HepG2 (cell line): ENCODE results near the gene L2HGDH. TPM values are rescaled to one million over a fixed set of nuclear protein-coding genes. Genes with fewer than 3 reads are reported as not detected.

Source experiments
- CCAR2 ChIP-seq: fragments of 200-400 bp; formaldehyde crosslinking; optimal IDR thresholded peaks from 2 replicates; pipeline ENCODE3; 2018; ENCODE audit warnings: low read depth, mild to moderate bottlenecking, low read length, moderate library complexity
- ETV5 ChIP-seq: IDR thresholded peaks from 2 replicates; pipeline ENCODE4 v1.6.1; 2018; ENCODE audit warnings: missing biosample characterization, missing genetic modification reagents, inconsistent platforms, borderline replicate concordance
- GABPB1 ChIP-seq: IDR thresholded peaks from 2 replicates; pipeline ENCODE4 v1.6.1; 2016; ENCODE audit warnings: mild to moderate bottlenecking, missing genetic modification reagents, moderate library complexity, missing compliant biosample characterization
- HDAC6 ChIP-seq: fragments of 200-600 bp; sonication (generic); IDR thresholded peaks from 2 replicates; pipeline ENCODE4 v1.7.0; 2017; ENCODE audit warnings: mild to moderate bottlenecking, antibody characterized with exemption, low read length, low read depth
- HMG20B ChIP-seq: conservative IDR thresholded peaks from 2 replicates; pipeline ENCODE4 v1.6.1; 2016; ENCODE audit warnings: missing genetic modification reagents, missing compliant biosample characterization
- MED1 ChIP-seq: sonication (generic); formaldehyde crosslinking; IDR thresholded peaks from 2 replicates; pipeline ENCODE4 v1.4.0; 2020; ENCODE audit warnings: missing genetic modification reagents
- MTF1 ChIP-seq: sonication (generic); formaldehyde crosslinking; IDR thresholded peaks from 2 replicates; pipeline ENCODE4 v1.5.0; 2020; ENCODE audit warnings: missing genetic modification reagents
- SP4 ChIP-seq: sonication (generic); formaldehyde crosslinking; IDR thresholded peaks from 2 replicates; pipeline ENCODE4 v1.8.1; 2023; ENCODE audit warnings: mild to moderate bottlenecking, missing genetic modification reagents
- ZKSCAN8 ChIP-seq: IDR thresholded peaks from 2 replicates; pipeline ENCODE4 v1.6.1; 2016; ENCODE audit warnings: borderline replicate concordance, missing genetic modification reagents, missing compliant biosample characterization
- ZNF281 ChIP-seq: sonication (generic); formaldehyde crosslinking; IDR thresholded peaks from 2 replicates; pipeline ENCODE4 v1.4.0; 2020; ENCODE audit warnings: missing genetic modification reagents, borderline replicate concordance
- ZNF343 ChIP-seq: sonication (generic); formaldehyde crosslinking; IDR thresholded peaks from 2 replicates; pipeline ENCODE4 v1.4.0; 2020; ENCODE audit warnings: mild to moderate bottlenecking, missing genetic modification reagents
- ZNF362 ChIP-seq: sonication (generic); formaldehyde crosslinking; IDR thresholded peaks from 2 replicates; pipeline ENCODE4 v1.4.0; 2020; ENCODE audit warnings: missing genetic modification reagents, mild to moderate bottlenecking, borderline replicate concordance
- polyA plus RNA-seq, 8 experiments: library from polyadenylated mRNA; depleted of rRNA in 3 of 8; stranded (reverse) in 7 of 8; unstranded in 1 of 8; fragments of >200 nt; fragmentation: Illumina TruSeq in 4 of 8; extraction: Trizol in 4 of 8; gene quantifications; 2 replicates each; pipeline versions ENCODE4 v1.2.1 to v1.2.3, GENCODE V29; 2011 to 2016; ENCODE audit warnings: low read depth in 4 of 8, missing spikeins in 1 of 8, mixed read lengths in 1 of 8; ENCODE audit not compliant: insufficient read depth in 1 of 8
- total RNA-seq, 5 experiments: library from RNA; depleted of rRNA; stranded (reverse); fragments of >200 nt; fragmentation: Illumina TruSeq; extraction: Trizol; gene quantifications; 2 replicates each; pipeline ENCODE4 v1.2.3, GENCODE V29; 2016; ENCODE audit warnings: low read depth in 1 of 5
- TF ChIP-seq, protein P1 (sequence below): IDR thresholded peaks from 2 replicates; pipeline ENCODE4 v1.6.1; 2016; ENCODE audit warnings: mild to moderate bottlenecking
- TF ChIP-seq, protein P2 (sequence below), 2 experiments: sonication (generic) in 1 of 2; formaldehyde crosslinking in 1 of 2; IDR thresholded peaks; 2 replicates each; pipeline versions ENCODE4 v1.4.0 to v1.6.1; 2018 to 2020; ENCODE audit warnings: missing genetic modification reagents in 2 of 2, borderline replicate concordance in 1 of 2, low read depth in 1 of 2, mild to moderate bottlenecking in 1 of 2, missing biosample characterization in 1 of 2
- TF ChIP-seq, protein P3 (sequence below): IDR thresholded peaks from 2 replicates; pipeline ENCODE4 v1.6.1; 2012; ENCODE audit warnings: inconsistent platforms
- TF ChIP-seq, protein P4 (sequence below): IDR thresholded peaks from 2 replicates; pipeline ENCODE4 v1.6.1; 2016; ENCODE audit warnings: missing compliant biosample characterization, missing genetic modification reagents, borderline replicate concordance

Gene L2HGDH
- total and polyA plus RNA-seq, 2 of the 13 experiments (the other 11 are each of a cell fraction or from before 2014, with no cell fraction given) = 3.3 to 5.0 TPM

DNA sequence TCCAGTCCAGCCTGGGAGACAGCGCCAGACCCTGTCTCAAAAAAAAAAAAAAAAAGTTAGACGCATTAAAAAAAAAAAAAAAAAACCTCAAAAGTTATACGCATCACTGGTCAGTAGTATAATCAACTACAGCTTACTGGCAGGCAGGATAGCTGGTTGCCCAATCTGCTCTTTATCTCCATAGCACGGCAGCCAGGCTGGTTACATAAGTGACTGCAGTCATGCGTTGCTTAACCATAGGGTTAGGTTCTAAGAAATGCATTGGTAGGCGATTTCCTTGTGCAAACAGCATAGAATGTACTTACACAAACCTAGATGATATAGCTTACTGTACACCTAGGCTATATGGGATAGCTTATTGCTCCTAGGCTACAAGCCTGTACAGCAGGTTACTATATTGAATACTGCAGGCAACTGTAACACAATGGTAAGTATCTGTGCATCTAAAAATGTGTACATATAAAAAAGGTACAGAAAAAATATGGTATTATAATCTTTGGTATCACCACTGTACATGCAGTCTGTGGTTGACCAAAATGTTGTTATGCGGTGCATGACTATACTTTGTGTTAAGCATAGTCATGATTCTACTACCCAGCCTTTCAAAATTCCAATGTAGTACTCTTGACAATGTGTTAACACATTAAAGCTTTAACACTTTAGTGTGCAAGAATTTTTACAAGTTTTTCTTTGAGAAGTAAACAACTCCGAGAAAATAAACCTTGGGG lies 8.1 kb downstream of the L2HGDH start (continued):
- TF ChIP-seq ZNF362 (CRISPR knock-in tag) (peak; percentile 29; the same call in 1 of the 2 replicates), HMG20B (peak; percentile 64; the same call in 1 of the 2 replicates), MTF1 (CRISPR knock-in tag) (no peak), ETV5 (peak; percentile 49; the same call in 1 of the 2 replicates), GABPB1 (no peak; the same call in 1 of the 2 replicates), SP4 (CRISPR knock-in tag) (0 out of 2 replicates have a peak, but pooled peaks have one; percentile 39), ZNF281 (peak; percentile 37; the same call in 1 of the 2 replicates), ZKSCAN8 (0 out of 2 replicates have a peak, but pooled peaks have one; percentile 47), CCAR2 (no peak), MED1 (CRISPR knock-in tag) (peak; percentile 66), ZNF343 (CRISPR knock-in tag) (no peak), HDAC6 (no peak)
- TF ChIP-seq, protein P1, sequence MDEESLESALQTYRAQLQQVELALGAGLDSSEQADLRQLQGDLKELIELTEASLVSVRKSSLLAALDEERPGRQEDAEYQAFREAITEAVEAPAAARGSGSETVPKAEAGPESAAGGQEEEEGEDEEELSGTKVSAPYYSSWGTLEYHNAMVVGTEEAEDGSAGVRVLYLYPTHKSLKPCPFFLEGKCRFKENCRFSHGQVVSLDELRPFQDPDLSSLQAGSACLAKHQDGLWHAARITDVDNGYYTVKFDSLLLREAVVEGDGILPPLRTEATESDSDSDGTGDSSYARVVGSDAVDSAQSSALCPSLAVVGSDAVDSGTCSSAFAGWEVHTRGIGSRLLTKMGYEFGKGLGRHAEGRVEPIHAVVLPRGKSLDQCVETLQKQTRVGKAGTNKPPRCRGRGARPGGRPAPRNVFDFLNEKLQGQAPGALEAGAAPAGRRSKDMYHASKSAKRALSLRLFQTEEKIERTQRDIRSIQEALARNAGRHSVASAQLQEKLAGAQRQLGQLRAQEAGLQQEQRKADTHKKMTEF (CRISPR knock-in tag) = peak; percentile 69; the same call in 1 of the 2 replicates
- TF ChIP-seq, protein P2, sequence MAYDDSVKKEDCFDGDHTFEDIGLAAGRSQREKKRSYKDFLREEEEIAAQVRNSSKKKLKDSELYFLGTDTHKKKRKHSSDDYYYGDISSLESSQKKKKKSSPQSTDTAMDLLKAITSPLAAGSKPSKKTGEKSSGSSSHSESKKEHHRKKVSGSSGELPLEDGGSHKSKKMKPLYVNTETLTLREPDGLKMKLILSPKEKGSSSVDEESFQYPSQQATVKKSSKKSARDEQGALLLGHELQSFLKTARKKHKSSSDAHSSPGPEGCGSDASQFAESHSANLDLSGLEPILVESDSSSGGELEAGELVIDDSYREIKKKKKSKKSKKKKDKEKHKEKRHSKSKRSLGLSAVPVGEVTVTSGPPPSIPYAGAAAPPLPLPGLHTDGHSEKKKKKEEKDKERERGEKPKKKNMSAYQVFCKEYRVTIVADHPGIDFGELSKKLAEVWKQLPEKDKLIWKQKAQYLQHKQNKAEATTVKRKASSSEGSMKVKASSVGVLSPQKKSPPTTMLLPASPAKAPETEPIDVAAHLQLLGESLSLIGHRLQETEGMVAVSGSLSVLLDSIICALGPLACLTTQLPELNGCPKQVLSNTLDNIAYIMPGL (CRISPR knock-in tag; IDR thresholded peaks at IDR 0.05; ENCODE audit: borderline replicate concordance in 1 of 2, low read depth in 1 of 2) = no peak
- TF ChIP-seq, protein P3, sequence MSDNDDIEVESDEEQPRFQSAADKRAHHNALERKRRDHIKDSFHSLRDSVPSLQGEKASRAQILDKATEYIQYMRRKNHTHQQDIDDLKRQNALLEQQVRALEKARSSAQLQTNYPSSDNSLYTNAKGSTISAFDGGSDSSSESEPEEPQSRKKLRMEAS = no peak
- TF ChIP-seq, protein P4, sequence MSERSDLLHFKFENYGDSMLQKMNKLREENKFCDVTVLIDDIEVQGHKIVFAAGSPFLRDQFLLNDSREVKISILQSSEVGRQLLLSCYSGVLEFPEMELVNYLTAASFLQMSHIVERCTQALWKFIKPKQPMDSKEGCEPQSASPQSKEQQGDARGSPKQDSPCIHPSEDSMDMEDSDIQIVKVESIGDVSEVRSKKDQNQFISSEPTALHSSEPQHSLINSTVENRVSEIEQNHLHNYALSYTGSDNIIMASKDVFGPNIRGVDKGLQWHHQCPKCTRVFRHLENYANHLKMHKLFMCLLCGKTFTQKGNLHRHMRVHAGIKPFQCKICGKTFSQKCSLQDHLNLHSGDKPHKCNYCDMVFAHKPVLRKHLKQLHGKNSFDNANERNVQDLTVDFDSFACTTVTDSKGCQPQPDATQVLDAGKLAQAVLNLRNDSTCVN (CRISPR knock-in tag) = no peak; the same call in 1 of the 2 replicates
